ENCODE data around the gene GBGT1. TPM values are rescaled to one million over a fixed set of nuclear protein-coding genes. Genes with fewer than 3 reads are reported as not detected.

Gene GBGT1
- total RNA-seq, 1 donor = 3.3 TPM

DNA sequence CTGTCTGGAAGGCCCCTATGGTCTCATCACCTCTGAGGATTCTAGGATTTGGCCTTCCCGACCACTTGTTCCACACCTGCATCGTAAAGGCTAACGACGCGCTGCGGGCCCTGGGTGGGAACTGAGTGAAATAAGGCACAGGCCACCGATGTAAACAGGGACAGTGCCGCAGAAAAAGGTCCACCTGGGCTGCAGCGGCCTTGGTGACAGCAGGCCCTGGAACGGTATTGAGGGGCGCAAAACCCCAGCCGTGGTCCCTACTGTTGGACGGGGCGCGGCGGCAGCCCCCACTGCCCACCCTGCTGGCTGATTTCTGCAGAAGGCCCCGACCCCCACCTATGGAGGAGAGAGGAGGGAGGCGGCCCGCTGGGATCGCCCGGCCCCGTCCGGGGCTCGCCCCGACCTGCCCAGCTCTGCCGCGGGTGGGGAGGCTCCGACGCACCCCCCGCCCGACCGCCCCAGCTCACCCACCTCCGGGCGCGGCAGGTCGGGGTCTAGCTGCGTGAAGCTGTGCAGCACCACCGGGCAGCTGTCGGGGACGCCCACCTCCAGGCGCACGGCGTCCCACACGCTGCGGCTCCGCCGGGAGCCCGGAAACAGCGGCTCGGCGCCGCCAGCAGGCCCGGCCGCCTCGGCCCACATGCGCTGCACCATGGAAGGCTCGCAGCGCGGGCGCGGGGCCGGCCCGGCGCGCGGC lies 43.1 kb downstream of the GBGT1 start:
- peaks cover 30% of the 10 kb centered on the region for H3K4me1 ChIP-seq (ENCODE audit: insufficient read depth, low read length)
- no peak for DNase-seq (ENCODE audit: insufficient read length, low spot score, missing footprints)
- H3K36me3 ChIP-seq (ENCODE audit: insufficient read depth, low read length) = no peaks in the 10 kb centered on the region
- peaks cover 2% of the 10 kb centered on the region for H3K79me2 ChIP-seq (ENCODE audit: insufficient read depth, low read length)
- peak overlapping the region; percentile 87 for H3K4me2 ChIP-seq (ENCODE audit: insufficient read depth, low read length)
- H3K4me3 ChIP-seq (ENCODE audit: insufficient read depth, low read length) = peak overlapping the region; percentile 75
- peaks cover 7% of the 10 kb centered on the region for H3K27me3 ChIP-seq (ENCODE audit: insufficient read depth, low read length)
- no peak overlapping the region for H3K27ac ChIP-seq (ENCODE audit: low read depth, low read length)
- H2AFZ ChIP-seq (ENCODE audit: low read length) = no peak overlapping the region
- no peaks in the 10 kb centered on the region for H3K9me3 ChIP-seq (ENCODE audit: low read depth, low read length)
- H4K20me1 ChIP-seq (ENCODE audit: insufficient read depth, low read length) = peaks cover 62% of the 10 kb centered on the region
- TF ChIP-seq, protein P1, sequence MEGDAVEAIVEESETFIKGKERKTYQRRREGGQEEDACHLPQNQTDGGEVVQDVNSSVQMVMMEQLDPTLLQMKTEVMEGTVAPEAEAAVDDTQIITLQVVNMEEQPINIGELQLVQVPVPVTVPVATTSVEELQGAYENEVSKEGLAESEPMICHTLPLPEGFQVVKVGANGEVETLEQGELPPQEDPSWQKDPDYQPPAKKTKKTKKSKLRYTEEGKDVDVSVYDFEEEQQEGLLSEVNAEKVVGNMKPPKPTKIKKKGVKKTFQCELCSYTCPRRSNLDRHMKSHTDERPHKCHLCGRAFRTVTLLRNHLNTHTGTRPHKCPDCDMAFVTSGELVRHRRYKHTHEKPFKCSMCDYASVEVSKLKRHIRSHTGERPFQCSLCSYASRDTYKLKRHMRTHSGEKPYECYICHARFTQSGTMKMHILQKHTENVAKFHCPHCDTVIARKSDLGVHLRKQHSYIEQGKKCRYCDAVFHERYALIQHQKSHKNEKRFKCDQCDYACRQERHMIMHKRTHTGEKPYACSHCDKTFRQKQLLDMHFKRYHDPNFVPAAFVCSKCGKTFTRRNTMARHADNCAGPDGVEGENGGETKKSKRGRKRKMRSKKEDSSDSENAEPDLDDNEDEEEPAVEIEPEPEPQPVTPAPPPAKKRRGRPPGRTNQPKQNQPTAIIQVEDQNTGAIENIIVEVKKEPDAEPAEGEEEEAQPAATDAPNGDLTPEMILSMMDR (IDR thresholded peaks at IDR 0.05; ENCODE audit: extremely low read depth, low read depth, low read length) = no peak

DNA sequence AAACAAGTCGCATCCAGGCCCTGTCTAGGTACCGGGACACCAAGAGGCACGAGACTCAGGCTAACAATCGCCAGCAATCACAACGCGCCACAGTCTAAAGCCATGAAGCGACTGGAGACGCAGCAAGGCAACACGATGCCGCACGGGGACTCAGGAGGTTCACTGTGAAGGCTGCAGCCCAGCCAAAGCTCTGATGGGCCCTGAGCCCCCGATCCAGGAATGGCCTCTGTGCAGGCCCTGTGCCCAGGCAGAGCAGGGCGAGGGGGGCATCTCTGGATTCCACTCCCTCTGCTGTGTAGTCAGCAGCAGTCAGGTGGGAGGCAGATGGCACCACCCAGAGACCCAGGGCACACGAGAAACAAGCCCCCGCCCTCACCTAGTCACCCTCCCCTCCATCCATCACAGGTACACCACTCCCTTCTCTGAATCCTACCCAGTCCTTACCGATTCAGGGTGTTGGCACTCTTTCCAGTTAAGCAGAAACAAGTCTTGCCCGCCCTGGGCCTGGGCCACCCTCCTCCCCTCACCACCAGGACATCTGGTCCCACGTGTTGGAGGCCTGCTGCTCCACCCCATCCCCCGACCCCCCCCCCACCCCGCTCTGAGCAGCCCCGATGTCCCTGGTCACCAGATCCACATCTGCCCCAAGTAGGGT lies 43.7 kb downstream of the GBGT1 start:
- peaks cover 7% of the 10 kb centered on the region for H3K27me3 ChIP-seq (ENCODE audit: insufficient read depth, low read length)
- no peak overlapping the region for H2AFZ ChIP-seq (ENCODE audit: low read length)
- H3K4me2 ChIP-seq (ENCODE audit: insufficient read depth, low read length) = peak overlapping the region; percentile 87
- no peaks in the 10 kb centered on the region for H3K9me3 ChIP-seq (ENCODE audit: low read depth, low read length)
- H3K27ac ChIP-seq (ENCODE audit: low read depth, low read length) = no peak overlapping the region
- H3K79me2 ChIP-seq (ENCODE audit: insufficient read depth, low read length) = peaks cover 6% of the 10 kb centered on the region
- H3K36me3 ChIP-seq (ENCODE audit: insufficient read depth, low read length) = no peaks in the 10 kb centered on the region
- DNase-seq (ENCODE audit: insufficient read length, low spot score, missing footprints) = no peak
- peaks cover 65% of the 10 kb centered on the region for H4K20me1 ChIP-seq (ENCODE audit: insufficient read depth, low read length)
- TF ChIP-seq, protein P1 (IDR thresholded peaks at IDR 0.05; ENCODE audit: extremely low read depth, low read depth, low read length) = no peak
- peak overlapping the region; percentile 75 for H3K4me3 ChIP-seq (ENCODE audit: insufficient read depth, low read length)
- peaks cover 32% of the 10 kb centered on the region for H3K4me1 ChIP-seq (ENCODE audit: insufficient read depth, low read length)

DNA sequence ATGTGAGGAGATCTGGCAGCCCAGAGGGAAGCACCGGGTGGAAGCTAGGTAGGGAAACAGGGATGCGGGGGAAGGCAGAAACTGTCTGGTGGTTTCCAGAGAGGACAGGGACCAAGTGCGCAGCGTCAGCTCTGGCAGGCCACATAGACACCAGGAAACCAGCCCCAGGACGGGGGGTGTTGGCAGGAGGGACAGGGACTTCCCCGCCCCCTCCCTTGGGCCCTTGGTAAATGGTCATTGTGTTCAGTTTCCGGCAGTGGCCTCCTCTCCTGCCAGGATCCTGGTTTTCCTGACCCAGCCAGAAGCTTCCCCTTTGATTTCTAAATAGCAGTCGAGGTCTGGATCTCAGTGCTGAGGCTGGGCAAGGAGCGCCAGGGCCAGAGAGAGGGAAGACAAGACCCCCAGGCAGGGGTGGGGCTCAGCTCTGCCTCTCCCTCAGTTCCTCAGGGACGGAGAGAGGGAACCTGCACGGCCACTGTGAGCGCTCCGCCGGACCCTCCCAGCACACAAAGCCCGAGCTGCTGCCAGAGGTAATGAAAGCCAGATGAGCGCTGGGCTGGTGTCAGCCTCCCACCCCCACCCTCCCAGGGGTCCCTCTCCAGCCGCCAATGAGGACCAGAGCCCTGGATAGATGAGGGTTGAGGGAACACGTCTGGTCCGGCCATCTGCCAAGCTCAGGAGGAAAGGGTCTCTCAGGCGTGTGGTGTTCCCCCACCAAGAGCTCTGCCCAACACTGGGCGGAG lies 44.4 kb downstream of the GBGT1 start:
- Histone ChIP-seq H3K4me3 (ENCODE audit: insufficient read depth, low read length) (peak overlapping the region; percentile 43), H3K27ac (ENCODE audit: low read depth, low read length) (no peak overlapping the region), H4K20me1 (ENCODE audit: insufficient read depth, low read length) (peaks cover 64% of the 10 kb centered on the region), H3K4me2 (ENCODE audit: insufficient read depth, low read length) (peak overlapping the region; percentile 87), H3K4me1 (ENCODE audit: insufficient read depth, low read length) (peaks cover 37% of the 10 kb centered on the region), H3K9me3 (ENCODE audit: low read depth, low read length) (no peaks in the 10 kb centered on the region), H3K79me2 (ENCODE audit: insufficient read depth, low read length) (peaks cover 6% of the 10 kb centered on the region), H3K36me3 (ENCODE audit: insufficient read depth, low read length) (no peaks in the 10 kb centered on the region), H3K27me3 (ENCODE audit: insufficient read depth, low read length) (peaks cover 4% of the 10 kb centered on the region), H2AFZ (ENCODE audit: low read length) (no peak overlapping the region)
- DNase-seq (ENCODE audit: insufficient read length, low spot score, missing footprints) = no peak
- TF ChIP-seq, protein P1 (IDR thresholded peaks at IDR 0.05; ENCODE audit: extremely low read depth, low read depth, low read length) = no peak

DNA sequence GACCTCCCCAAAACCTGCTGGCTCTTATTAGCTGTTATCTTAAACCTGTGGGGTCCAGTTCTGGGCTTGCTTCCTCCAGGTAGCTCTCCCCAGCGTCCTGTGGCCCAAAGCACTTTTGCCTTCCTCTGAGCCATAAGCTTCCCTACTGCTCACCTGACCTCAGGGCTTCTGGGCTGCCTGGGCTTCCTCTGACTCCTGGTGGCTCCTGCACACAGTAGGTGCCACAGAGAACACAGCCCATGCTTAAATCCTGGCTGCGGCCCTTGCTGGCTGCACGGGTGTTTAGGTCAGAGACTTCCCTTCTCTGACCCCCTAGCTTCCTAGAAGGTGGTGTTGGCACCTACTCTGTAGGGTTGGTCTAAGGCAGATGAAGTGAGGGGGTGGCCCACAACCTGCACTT lies 45.1 kb downstream of the GBGT1 start:
- Histone ChIP-seq H4K20me1 (ENCODE audit: insufficient read depth, low read length) (peaks cover 67% of the 10 kb centered on the region), H3K27me3 (ENCODE audit: insufficient read depth, low read length) (no peaks in the 10 kb centered on the region), H3K79me2 (ENCODE audit: insufficient read depth, low read length) (peaks cover 6% of the 10 kb centered on the region), H3K36me3 (ENCODE audit: insufficient read depth, low read length) (no peaks in the 10 kb centered on the region), H3K27ac (ENCODE audit: low read depth, low read length) (no peak overlapping the region), H3K9me3 (ENCODE audit: low read depth, low read length) (no peaks in the 10 kb centered on the region), H3K4me1 (ENCODE audit: insufficient read depth, low read length) (peaks cover 44% of the 10 kb centered on the region), H3K4me3 (ENCODE audit: insufficient read depth, low read length) (no peak overlapping the region), H2AFZ (ENCODE audit: low read length) (no peak overlapping the region), H3K4me2 (ENCODE audit: insufficient read depth, low read length) (no peak overlapping the region)
- TF ChIP-seq, protein P1 (IDR thresholded peaks at IDR 0.05; ENCODE audit: extremely low read depth, low read depth, low read length) = no peak
- no peak for DNase-seq (ENCODE audit: insufficient read length, low spot score, missing footprints)
